HUES6 (cell line): ENCODE data around the gene PPP1R18.
"Not testable (repeated sequence)": the region's sequence is repeated elsewhere in the genome, so short reads cannot be mapped to it uniquely, and the experiment has no call there.

Source experiments
- H3K27ac ChIP-seq: 2 replicates; pipeline ENCODE4 v1.7.0; 2013; ENCODE audit warnings: low read depth, mild to moderate bottlenecking, low read length, inconsistent platforms
- H3K27me3 ChIP-seq: 2 replicates; pipeline ENCODE4 v1.6.1; 2013; ENCODE audit warnings: low read length; ENCODE audit not compliant: control insufficient read depth, insufficient read depth
- H3K36me3 ChIP-seq: 2 replicates; pipeline ENCODE4 v1.6.1; 2013; ENCODE audit warnings: low read length; ENCODE audit not compliant: control insufficient read depth, insufficient read depth
- H3K4me1 ChIP-seq: 2 replicates; pipeline ENCODE4 v1.6.1; 2013; ENCODE audit warnings: low read length; ENCODE audit not compliant: control insufficient read depth, insufficient read depth
- H3K4me3 ChIP-seq: 2 replicates; pipeline ENCODE4 v1.5.1; 2013; ENCODE audit warnings: low read depth, low read length
- H3K9ac ChIP-seq: one replicate; pipeline ENCODE4 v1.6.1; 2013; ENCODE audit warnings: mild to moderate bottlenecking, low read length
- H3K9me3 ChIP-seq: 2 replicates; pipeline ENCODE4 v1.6.1; 2013; ENCODE audit warnings: low read depth, low read length; ENCODE audit not compliant: control insufficient read depth, insufficient read depth

Gene PPP1R18

DNA sequence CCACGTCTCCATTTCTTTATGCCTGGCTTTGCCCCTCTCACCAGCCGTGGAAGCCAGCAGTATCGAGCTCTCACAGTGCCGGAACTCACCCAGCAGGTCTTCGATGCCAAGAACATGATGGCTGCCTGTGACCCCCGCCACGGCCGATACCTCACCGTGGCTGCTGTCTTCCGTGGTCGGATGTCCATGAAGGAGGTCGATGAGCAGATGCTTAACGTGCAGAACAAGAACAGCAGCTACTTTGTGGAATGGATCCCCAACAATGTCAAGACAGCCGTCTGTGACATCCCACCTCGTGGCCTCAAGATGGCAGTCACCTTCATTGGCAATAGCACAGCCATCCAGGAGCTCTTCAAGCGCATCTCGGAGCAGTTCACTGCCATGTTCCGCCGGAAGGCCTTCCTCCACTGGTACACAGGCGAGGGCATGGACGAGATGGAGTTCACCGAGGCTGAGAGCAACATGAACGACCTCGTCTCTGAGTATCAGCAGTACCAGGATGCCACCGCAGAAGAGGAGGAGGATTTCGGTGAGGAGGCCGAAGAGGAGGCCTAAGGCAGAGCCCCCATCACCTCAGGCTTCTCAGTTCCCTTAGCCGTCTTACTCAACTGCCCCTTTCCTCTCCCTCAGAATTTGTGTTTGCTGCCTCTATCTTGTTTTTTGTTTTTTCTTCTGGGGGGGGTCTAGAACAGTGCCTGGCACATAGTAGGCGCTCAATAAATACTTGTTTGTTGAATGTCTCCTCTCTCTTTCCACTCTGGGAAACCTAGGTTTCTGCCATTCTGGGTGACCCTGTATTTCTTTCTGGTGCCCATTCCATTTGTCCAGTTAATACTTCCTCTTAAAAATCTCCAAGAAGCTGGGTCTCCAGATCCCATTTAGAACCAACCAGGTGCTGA is 37.6 kb upstream of the PPP1R18 start:
- peaks cover 59% of the 10 kb centered on the region for H3K36me3 ChIP-seq
- not testable (repeated sequence) for H3K27me3 ChIP-seq, H3K9me3 ChIP-seq, H3K27ac ChIP-seq, H3K4me3 ChIP-seq, H3K9ac ChIP-seq, H3K4me1 ChIP-seq

DNA sequence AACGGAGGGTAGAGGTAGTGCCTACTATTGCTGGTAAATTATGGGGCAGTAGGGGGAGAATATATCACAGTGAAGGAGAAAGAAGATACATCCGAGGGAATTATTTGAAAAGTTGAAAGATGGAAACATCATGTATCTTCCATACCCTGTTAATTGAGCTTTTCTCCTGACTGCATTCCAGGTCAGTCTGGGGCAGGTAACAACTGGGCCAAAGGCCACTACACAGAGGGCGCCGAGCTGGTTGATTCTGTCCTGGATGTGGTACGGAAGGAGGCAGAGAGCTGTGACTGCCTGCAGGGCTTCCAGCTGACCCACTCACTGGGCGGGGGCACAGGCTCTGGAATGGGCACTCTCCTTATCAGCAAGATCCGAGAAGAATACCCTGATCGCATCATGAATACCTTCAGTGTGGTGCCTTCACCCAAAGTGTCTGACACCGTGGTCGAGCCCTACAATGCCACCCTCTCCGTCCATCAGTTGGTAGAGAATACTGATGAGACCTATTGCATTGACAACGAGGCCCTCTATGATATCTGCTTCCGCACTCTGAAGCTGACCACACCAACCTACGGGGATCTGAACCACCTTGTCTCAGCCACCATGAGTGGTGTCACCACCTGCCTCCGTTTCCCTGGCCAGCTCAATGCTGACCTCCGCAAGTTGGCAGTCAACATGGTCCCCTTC is 36.9 kb upstream of the PPP1R18 start:
- Histone ChIP-seq H3K4me1 (peaks cover 10% of the 10 kb centered on the region), H3K9ac (peak overlapping the region; percentile 100), H3K4me3 (peak overlapping the region; percentile 99), H3K36me3 (peaks cover 57% of the 10 kb centered on the region)
- H3K27me3 ChIP-seq, H3K9me3 ChIP-seq, H3K27ac ChIP-seq: not testable (repeated sequence)

DNA sequence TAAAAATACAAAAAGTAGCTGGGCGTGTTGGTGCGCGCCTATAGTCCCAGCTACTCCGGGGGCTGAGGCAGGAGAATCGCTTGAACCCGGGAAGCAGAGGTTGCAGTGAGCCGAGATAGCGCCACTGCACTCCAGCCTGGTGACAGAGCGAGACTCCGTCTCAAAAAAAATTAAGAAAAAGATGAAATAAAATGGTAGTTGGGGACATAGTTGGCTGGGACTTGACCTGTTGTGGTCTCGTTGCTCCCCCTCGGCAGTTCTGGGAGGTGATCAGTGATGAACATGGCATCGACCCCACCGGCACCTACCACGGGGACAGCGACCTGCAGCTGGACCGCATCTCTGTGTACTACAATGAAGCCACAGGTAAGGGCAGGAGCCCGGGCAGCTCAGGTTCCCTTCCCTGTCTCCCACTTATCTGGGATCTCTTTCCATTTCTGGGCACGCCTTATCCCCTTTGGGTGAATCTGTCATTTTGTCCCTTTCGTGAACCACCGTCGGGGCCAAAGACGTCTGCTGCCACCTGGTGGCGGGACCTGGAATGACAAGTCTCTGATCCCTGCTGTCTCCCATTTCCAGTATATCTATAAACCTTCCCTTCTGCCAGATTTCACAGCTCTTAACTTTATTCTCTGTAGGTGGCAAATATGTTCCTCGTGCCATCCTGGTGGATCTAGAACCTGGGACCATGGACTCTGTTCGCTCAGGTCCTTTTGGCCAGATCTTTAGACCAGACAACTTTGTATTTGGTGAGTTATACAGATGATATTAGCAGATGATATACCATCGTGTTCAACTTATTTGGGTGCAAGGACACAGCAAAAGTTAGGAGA is 36.1 kb upstream of the PPP1R18 start:
- peaks cover 50% of the 10 kb centered on the region for H3K36me3 ChIP-seq
- H3K9ac ChIP-seq, result peak overlapping the region; percentile 100
- H3K27ac ChIP-seq, result 0 out of 2 replicates have a peak overlapping the region, but pooled peaks have one; percentile 96
- H3K27me3 ChIP-seq, result no peaks in the 10 kb centered on the region
- peaks cover 10% of the 10 kb centered on the region for H3K4me1 ChIP-seq
- H3K9me3 ChIP-seq, result no peaks in the 10 kb centered on the region
- peak overlapping the region; percentile 99 for H3K4me3 ChIP-seq

DNA sequence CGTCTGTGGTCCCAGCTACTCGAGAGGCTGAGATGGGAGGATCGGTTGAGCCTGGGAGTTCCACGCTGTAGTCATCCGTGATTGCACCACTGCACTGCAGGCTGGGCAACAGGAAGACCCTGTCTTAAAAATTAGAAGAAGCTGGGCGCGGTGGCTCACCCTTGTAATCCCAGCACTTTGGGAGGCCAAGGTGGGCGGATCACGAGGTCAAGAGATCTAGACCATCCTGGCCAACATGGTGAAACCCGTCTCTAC is 35.5 kb upstream of the PPP1R18 start:
- H3K27me3 ChIP-seq, H3K9me3 ChIP-seq: not testable (repeated sequence)
- H3K4me3 ChIP-seq, result peak overlapping the region; percentile 99
- peaks cover 46% of the 10 kb centered on the region for H3K36me3 ChIP-seq
- peak overlapping the region; percentile 100 for H3K9ac ChIP-seq
- peak overlapping the region; percentile 96 for H3K27ac ChIP-seq
- H3K4me1 ChIP-seq, result peaks cover 10% of the 10 kb centered on the region

DNA sequence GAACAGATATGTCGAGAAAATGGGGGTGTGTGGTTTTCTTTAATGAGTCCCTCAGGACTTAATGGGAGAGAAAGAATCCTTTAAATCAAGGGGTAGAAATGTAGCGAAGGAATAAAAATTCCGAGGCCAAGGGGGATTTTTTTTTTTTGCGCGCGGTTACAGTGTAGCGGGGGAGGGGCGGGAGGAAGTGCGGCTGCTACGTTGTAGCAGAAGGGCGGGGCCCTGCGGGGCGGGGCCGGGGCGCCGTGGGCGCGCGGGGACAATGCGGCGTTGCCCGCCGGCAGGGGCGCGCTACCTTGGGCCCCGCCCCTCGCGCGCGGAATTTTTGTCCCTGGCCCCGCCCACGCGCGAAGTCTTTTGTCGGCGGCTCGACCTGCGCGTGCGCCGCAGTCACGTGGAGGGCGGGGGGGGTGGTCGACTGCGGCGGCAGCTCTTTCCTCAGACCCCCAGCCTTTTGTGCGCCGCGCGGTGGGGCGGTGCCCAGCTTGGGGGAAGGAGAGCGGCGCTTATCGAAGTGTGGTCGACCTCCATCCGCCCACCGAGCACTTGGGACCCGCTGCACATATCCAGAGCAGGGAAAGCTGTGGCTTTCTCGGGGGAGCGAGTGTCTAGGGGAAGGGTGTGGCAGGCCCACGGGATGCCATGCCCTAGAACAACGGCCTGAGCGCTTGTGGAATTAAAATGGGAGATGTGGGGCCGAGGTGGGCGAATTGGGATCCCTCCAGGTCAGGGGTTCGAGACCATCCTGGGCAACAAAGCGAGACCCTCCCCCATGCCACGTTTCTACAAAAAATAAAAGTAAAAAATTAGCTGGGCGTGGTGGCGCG is 35.0 kb upstream of the PPP1R18 start:
- H3K4me3 ChIP-seq, result peak overlapping the region; percentile 99
- peaks cover 45% of the 10 kb centered on the region for H3K36me3 ChIP-seq
- H3K4me1 ChIP-seq, result peaks cover 13% of the 10 kb centered on the region
- peak overlapping the region; percentile 100 for H3K9ac ChIP-seq
- no peaks in the 10 kb centered on the region for H3K9me3 ChIP-seq
- H3K27ac ChIP-seq, result peak overlapping the region; percentile 99
- H3K27me3 ChIP-seq, result no peaks in the 10 kb centered on the region

DNA sequence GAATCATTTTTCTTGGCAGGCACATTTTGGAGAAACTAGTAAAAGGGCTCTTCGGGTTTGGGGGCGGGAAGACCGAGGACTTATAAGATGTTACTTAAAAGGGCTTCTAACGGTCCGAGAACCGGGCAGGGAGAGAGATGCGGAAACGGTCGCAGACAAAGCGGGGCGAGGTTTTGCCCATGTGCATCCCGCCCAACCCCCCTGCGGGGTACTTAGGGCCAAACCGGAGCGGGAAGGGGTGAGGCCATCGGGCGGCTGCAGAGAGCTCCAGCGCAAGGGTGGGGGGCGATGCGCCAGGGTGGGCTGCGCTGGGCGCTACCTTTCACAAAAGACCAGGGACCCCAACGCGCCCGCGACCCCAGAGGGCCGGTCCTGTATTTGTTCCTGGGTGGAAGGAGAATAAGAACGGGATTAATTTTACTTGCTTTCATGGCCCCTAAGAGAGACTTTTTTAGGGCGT is 34.3 kb upstream of the PPP1R18 start:
- peaks cover 45% of the 10 kb centered on the region for H3K36me3 ChIP-seq

DNA sequence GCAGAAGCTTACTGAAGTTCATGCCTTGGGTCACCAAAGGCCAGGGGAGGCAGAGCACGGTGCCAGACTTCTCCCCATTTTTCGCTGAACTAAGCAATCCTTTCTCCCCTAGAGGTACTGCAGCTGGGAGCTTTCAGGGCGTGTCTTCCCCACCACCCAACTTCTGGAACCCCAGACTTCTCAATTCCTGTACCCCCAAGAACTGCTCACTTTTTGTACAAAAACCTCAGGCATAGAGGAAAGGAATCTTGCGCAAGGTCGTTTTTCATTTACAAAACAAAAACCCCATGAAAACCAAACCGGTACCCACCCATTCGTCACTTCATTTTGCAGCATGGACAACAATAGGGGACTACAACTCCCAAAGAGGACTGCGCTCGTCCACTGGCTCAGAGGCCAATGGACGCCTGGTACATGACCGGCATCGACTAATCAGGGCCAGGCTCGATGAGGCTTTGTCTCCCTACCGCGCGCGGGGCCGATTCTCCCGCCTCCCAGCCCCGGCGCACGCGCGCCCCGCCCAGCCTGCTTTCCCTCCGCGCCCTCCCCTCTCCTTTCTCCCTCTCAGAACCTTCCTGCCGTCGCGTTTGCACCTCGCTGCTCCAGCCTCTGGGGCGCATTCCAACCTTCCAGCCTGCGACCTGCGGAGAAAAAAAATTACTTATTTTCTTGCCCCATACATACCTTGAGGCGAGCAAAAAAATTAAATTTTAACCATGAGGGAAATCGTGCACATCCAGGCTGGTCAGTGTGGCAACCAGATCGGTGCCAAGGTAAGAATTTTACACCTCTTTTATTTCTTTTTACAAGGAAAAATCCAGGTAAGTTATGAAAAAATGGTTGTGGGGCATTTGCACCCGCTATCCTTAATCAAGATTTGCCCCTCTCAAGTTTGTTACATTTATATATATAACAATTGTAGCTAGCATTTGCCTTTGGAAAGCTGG is 33.6 kb upstream of the PPP1R18 start, which contains the start of gene TUBB:
Gene TUBB (plus strand): TSS at position 562 of the 947 bp plus-strand sequence. CDS start 155 bp downstream, at position 717.
- Histone ChIP-seq H3K4me1 (peaks cover 15% of the 10 kb centered on the region), H3K27ac (peak within 1 kb of the TSS; percentile 99), H3K9ac (peak within 1 kb of the TSS; percentile 99), H3K4me3 (peak within 1 kb of the TSS; percentile 99), H3K9me3 (no peaks in the 10 kb centered on the region), H3K36me3 (peaks cover 40% of the 10 kb centered on the region), H3K27me3 (no peaks in the 10 kb centered on the region)

More for the DNA sequence above, 34.3 kb upstream of the PPP1R18 start:
- peak overlapping the region; percentile 99 for H3K27ac ChIP-seq
- H3K9me3 ChIP-seq, result no peaks in the 10 kb centered on the region
- peak overlapping the region; percentile 99 for H3K4me3 ChIP-seq
- peak overlapping the region; percentile 99 for H3K9ac ChIP-seq
- no peaks in the 10 kb centered on the region for H3K27me3 ChIP-seq
- H3K4me1 ChIP-seq, result peaks cover 15% of the 10 kb centered on the region

DNA sequence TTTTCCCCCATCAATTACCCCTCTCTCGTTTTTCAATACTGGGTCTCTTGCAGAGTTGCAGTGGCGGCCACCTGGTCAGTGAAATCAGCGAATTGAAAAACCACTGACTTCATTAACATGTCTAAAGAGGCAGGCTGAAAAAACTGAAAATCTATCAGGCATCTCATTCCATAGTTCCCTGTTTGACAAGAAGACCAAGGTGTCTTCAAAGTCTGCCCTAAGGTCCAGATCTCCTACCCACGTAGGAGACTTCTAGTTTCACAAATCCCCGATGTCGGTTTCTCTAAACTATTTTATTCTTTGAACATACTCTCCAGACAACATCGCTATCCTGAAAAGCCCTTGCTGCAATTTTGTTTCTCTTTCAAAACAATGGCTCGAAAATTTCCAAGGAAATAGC is 32.9 kb upstream of the PPP1R18 start:
- H3K4me1 ChIP-seq, result peaks cover 15% of the 10 kb centered on the region
- H3K36me3 ChIP-seq, result peaks cover 40% of the 10 kb centered on the region
- H3K27ac ChIP-seq, result peak overlapping the region; percentile 93
- H3K27me3 ChIP-seq, result no peaks in the 10 kb centered on the region
- peak overlapping the region; percentile 99 for H3K9ac ChIP-seq
- H3K9me3 ChIP-seq, result no peaks in the 10 kb centered on the region
- peak overlapping the region; percentile 99 for H3K4me3 ChIP-seq

DNA sequence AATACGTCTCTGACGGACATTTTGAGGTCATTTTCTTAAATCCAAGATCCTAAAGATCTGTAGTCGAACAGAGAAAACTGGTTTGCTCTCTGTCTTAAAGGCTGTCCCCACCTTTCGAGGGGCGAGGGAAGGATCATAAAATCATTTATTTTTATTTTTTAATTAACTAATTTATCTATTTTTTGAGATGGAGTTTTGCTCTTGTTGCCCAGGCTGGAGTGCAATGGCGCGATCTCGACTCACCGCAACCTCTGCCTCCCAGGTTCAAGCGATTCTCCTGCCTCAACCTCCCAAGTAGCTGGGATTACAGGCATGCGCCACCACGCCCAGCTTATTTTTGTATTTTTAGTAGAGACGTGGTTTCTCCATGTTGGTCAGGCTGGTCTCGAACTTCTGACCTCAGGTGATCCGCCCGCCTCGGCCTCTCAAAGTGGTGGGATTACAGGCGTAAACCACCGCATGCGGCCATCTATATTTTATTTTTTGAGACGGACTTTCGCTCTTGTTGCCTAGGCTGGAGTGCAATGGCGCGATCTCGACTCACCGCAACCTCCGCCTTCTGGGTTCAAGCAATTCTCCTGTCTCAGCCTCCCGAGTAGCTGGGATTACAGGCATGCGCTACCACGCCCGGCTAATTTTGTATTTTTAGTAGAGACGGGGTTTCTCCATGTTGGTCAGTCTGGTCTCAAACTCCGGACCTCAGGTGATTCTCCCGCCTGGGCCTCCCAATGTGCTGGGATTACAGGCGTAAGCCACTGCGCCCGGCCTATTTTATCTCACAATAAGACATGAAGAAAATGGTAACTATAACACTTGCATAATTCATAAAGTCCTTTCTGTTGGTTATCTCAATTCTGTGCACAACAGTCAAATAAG is 31.6 kb upstream of the PPP1R18 start:
- H3K27me3 ChIP-seq, H3K9me3 ChIP-seq: not testable (repeated sequence)
- Histone ChIP-seq H3K27ac (peak overlapping the region; percentile 59; the same call in 1 of the 2 replicates), H3K36me3 (peaks cover 40% of the 10 kb centered on the region), H3K4me3 (peak overlapping the region; percentile 89), H3K9ac (peak overlapping the region; percentile 99), H3K4me1 (peaks cover 15% of the 10 kb centered on the region)
